Measurements from ENCODE around the gene NEU3.

Gene NEU3

GRCh38 chr11:75066061-75066460, 77.3 kb downstream of the NEU3 start:
- Histone ChIP-seq H3K9me3 (ENCODE audit: low read length) (no peaks in the 10 kb centered on the region), H2AFZ (ENCODE audit: low read depth, low read length) (no peak overlapping the region), H3K4me3 (ENCODE audit: low read length) (no peak overlapping the region), H3K36me3 (ENCODE audit: insufficient read depth, low read length) (no peaks in the 10 kb centered on the region), H3K27me3 (ENCODE audit: insufficient read depth, low read length) (no peaks in the 10 kb centered on the region), H3K4me1 (ENCODE audit: insufficient read depth, low read length) (no peaks in the 10 kb centered on the region)

All from neuron (in vitro differentiated cells).